ENCODE measurements around the gene RBKS.

Gene RBKS

GRCh38 chr2:27890146-27890923 lies at the start of gene RBKS, which contains the start of gene BABAM2:
Gene RBKS (minus strand): TSS chr2:27890387. CDS start chr2:27890345, 42 bp downstream.
Gene BABAM2 (plus strand): TSS chr2:27890729. CDS start chr2:27894557, 3,828 bp downstream.
- no peak for DNase-seq (ENCODE audit: low read depth)
- peak within 1 kb of the TSS; percentile 80 for H3K4me3 ChIP-seq (ENCODE audit: low read depth, low read length)

- no peak for DNase-seq (ENCODE audit: low read depth)
- H3K4me3 ChIP-seq (ENCODE audit: low read depth, low read length): no peak overlapping the region
Measured at GRCh38 chr2:27935026-27935425, 44.8 kb upstream of the RBKS start.

- DNase-seq (ENCODE audit: low read depth): no peak
- H3K4me3 ChIP-seq (ENCODE audit: low read depth, low read length): no peak overlapping the region
Measured at GRCh38 chr2:27932396-27932795, 42.2 kb upstream of the RBKS start.

- DNase-seq (ENCODE audit: low read depth): no peak
- no peak overlapping the region for H3K4me3 ChIP-seq (ENCODE audit: low read depth, low read length)
Measured at GRCh38 chr2:27931361-27931950, 41.3 kb upstream of the RBKS start.

GRCh38 chr2:27929916-27930486 lies 39.8 kb upstream of the RBKS start:
- DNase-seq (ENCODE audit: low read depth): no peak
- H3K4me3 ChIP-seq (ENCODE audit: low read depth, low read length): no peak overlapping the region

GRCh38 chr2:27925766-27926472 lies 35.7 kb upstream of the RBKS start:
- H3K4me3 ChIP-seq (ENCODE audit: low read depth, low read length): no peak overlapping the region
- no peak for DNase-seq (ENCODE audit: low read depth)

GRCh38 chr2:27922842-27923241 lies 32.7 kb upstream of the RBKS start:
- H3K4me3 ChIP-seq (ENCODE audit: low read depth, low read length): no peak overlapping the region
- no peak for DNase-seq (ENCODE audit: low read depth)

GRCh38 chr2:27921880-27922547 lies 31.8 kb upstream of the RBKS start:
- DNase-seq (ENCODE audit: low read depth): no peak
- H3K4me3 ChIP-seq (ENCODE audit: low read depth, low read length): no peak overlapping the region

GRCh38 chr2:27921424-27921823 lies 31.2 kb upstream of the RBKS start:
- no peak overlapping the region for H3K4me3 ChIP-seq (ENCODE audit: low read depth, low read length)
- DNase-seq (ENCODE audit: low read depth): no peak

- DNase-seq (ENCODE audit: low read depth): peak; percentile 40
- H3K4me3 ChIP-seq (ENCODE audit: low read depth, low read length): no peak overlapping the region
Measured at GRCh38 chr2:27920148-27920885, 30.1 kb upstream of the RBKS start.

- DNase-seq (ENCODE audit: low read depth): no peak
- no peak overlapping the region for H3K4me3 ChIP-seq (ENCODE audit: low read depth, low read length)
Measured at GRCh38 chr2:27916293-27916995, 26.3 kb upstream of the RBKS start.

GRCh38 chr2:27915874-27916273 lies 25.7 kb upstream of the RBKS start:
- no peak for DNase-seq (ENCODE audit: low read depth)
- no peak overlapping the region for H3K4me3 ChIP-seq (ENCODE audit: low read depth, low read length)

GRCh38 chr2:27915191-27915590 lies 25.0 kb upstream of the RBKS start:
- H3K4me3 ChIP-seq (ENCODE audit: low read depth, low read length): no peak overlapping the region
- DNase-seq (ENCODE audit: low read depth): no peak

- no peak overlapping the region for H3K4me3 ChIP-seq (ENCODE audit: low read depth, low read length)
- DNase-seq (ENCODE audit: low read depth): no peak
Measured at GRCh38 chr2:27914805-27915175, 24.6 kb upstream of the RBKS start.

- no peak for DNase-seq (ENCODE audit: low read depth)
- no peak overlapping the region for H3K4me3 ChIP-seq (ENCODE audit: low read depth, low read length)
Measured at GRCh38 chr2:27914041-27914804, 24.0 kb upstream of the RBKS start.

GRCh38 chr2:27912512-27912911 lies 22.3 kb upstream of the RBKS start:
- no peak overlapping the region for H3K4me3 ChIP-seq (ENCODE audit: low read depth, low read length)
- no peak for DNase-seq (ENCODE audit: low read depth)

- DNase-seq (ENCODE audit: low read depth): no peak
Measured at GRCh38 chr2:27911458-27912210, 21.4 kb upstream of the RBKS start.

More at GRCh38 chr2:27911458-27912210, 21.4 kb upstream of the RBKS start:
- H3K4me3 ChIP-seq (ENCODE audit: low read depth, low read length): no peak overlapping the region
